Ascending aorta (tissue), 2 donors: ENCODE results near the gene MFSD6. TPM values are rescaled to one million over a fixed set of nuclear protein-coding genes. Genes with fewer than 3 reads are reported as not detected.

ENCODE experiments used
- DNase-seq, 2 donors: peaks; one replicate each; pipeline ENCODE4 v3.0.0-alpha.2; 2019; ENCODE audit warnings: low spot score in 2 of 2
- H3K27ac ChIP-seq, 2 donors: fragments of 200-600 bp; sonication (generic); one replicate each; pipeline ENCODE4 v1.5.1; 2016 to 2017; ENCODE audit warnings: mild to moderate bottlenecking in 1 of 2
- H3K27me3 ChIP-seq: fragments of 200-600 bp; sonication (generic); one replicate; pipeline ENCODE4 v1.5.1; 2017
- H3K36me3 ChIP-seq, 2 donors: fragments of 200-600 bp; sonication (generic); one replicate each; pipeline ENCODE4 v1.5.1; 2016
- H3K4me1 ChIP-seq, 2 donors: fragments of 200-600 bp; sonication (generic); one replicate each; pipeline ENCODE4 v1.5.1; 2016 to 2017; ENCODE audit warnings: mild to moderate bottlenecking in 1 of 2
- H3K4me3 ChIP-seq, 2 donors: fragments of 200-600 bp; sonication (generic); one replicate each; pipeline ENCODE4 v1.5.1; 2016 to 2017; ENCODE audit warnings: mild to moderate bottlenecking in 1 of 2
- H3K9me3 ChIP-seq, 2 donors: fragments of 200-600 bp; sonication (generic); one replicate each; pipeline ENCODE4 v1.5.1; 2016
- intact Hi-C: fragments of 100-400 bp; cut with DNase I; formaldehyde crosslinking; loops from one replicate; pipeline ENCODE4 v1.15.1; 2023
- total RNA-seq: library from RNA; depleted of rRNA; stranded (reverse); fragments of >200 nt; gene quantifications from one replicate; pipeline ENCODE4 v1.1.0, GENCODE V29; 2016
- TF ChIP-seq, protein P1 (sequence below), 3 experiments: fragments of 200-600 bp in 2 of 3; fragments of 450-650 bp in 1 of 3; sonication (generic) in 2 of 3; IDR thresholded peaks; one replicate each; pipeline ENCODE4 v1.5.1; 2016 to 2019; ENCODE audit warnings: antibody characterized with exemption in 3 of 3, mild to moderate bottlenecking in 1 of 3, moderate library complexity in 1 of 3

MFSD6 gene
- total RNA-seq, 1 donor from 2014 or later = 53.2 TPM

GRCh38 chr2:190406805-190407204 is 1.4 kb upstream of the MFSD6 start:
- Histone ChIP-seq H3K27me3 (no peaks in the 10 kb centered on the region), H3K9me3 (no peaks in the 10 kb centered on the region), H3K27ac (no peak overlapping the region), H3K4me3 (no peak overlapping the region), H3K4me1 (peaks cover 0 to 8% of the 10 kb centered on the region in 2 donors), H3K36me3 (no peaks in the 10 kb centered on the region)
- intact Hi-C loops = no loop called here
- TF ChIP-seq, protein P1, sequence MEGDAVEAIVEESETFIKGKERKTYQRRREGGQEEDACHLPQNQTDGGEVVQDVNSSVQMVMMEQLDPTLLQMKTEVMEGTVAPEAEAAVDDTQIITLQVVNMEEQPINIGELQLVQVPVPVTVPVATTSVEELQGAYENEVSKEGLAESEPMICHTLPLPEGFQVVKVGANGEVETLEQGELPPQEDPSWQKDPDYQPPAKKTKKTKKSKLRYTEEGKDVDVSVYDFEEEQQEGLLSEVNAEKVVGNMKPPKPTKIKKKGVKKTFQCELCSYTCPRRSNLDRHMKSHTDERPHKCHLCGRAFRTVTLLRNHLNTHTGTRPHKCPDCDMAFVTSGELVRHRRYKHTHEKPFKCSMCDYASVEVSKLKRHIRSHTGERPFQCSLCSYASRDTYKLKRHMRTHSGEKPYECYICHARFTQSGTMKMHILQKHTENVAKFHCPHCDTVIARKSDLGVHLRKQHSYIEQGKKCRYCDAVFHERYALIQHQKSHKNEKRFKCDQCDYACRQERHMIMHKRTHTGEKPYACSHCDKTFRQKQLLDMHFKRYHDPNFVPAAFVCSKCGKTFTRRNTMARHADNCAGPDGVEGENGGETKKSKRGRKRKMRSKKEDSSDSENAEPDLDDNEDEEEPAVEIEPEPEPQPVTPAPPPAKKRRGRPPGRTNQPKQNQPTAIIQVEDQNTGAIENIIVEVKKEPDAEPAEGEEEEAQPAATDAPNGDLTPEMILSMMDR (IDR thresholded peaks at IDR 0.05) = no peak
- DNase-seq = no peak

GRCh38 chr2:190407246-190407661 is 901 bp upstream of the MFSD6 start:
- Histone ChIP-seq H3K4me3 (peak overlapping the region; percentile 84 to 90), H3K4me1 (peaks cover 0 to 8% of the 10 kb centered on the region in 2 donors), H3K27ac (peak overlapping the region in 1 of 2 donors; percentile 9), H3K9me3 (no peaks in the 10 kb centered on the region), H3K36me3 (no peaks in the 10 kb centered on the region), H3K27me3 (no peaks in the 10 kb centered on the region)
- intact Hi-C loops = no loop called here
- TF ChIP-seq, protein P1 (IDR thresholded peaks at IDR 0.05) = no peak
- no peak for DNase-seq

DNA sequence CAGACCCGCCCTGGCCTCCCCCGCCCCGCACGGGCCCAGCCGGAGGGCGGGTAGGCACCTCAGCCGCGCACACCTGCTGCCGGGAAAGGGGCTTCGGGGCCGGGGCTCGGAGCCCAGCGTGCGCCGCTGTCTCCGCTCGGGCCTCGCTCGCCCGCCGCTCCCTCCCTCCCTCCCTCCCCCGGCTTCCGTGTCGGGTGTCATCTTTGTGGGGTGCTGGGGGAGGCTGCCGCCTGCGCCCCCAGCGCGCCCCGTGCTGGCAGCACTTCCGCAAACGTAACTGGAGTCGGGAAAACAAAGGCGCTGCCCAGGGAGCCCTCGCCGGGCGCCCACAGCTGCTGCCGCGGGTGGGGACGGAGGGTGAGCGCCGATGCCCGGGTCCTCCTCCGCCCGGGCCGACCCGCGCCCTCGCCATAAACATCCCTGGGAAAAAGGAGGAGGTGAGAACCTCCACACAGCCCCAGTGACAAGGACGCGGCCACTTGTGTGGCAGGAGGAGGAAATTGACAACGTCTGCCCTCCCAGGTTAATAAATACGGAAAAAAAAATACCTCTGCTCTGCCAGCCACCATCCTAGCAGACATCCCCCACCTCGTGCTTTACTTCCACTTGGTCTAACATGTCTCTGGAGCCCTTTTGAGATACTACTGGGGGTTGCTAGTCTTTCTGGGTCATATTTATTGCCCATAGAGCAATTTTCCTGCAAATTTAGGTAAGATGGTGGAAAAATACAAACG is 550 bp downstream of the MFSD6 start:
- peaks cover 0 to 8% of the 10 kb centered on the region in 2 donors for H3K4me1 ChIP-seq
- H3K36me3 ChIP-seq = no peaks in the 10 kb centered on the region
- H3K9me3 ChIP-seq = no peaks in the 10 kb centered on the region
- H3K27me3 ChIP-seq = no peaks in the 10 kb centered on the region
- peak overlapping the region; percentile 84 to 90 for H3K4me3 ChIP-seq
- intact Hi-C loops = no loop called here
- TF ChIP-seq, protein P1 (IDR thresholded peaks at IDR 0.05) = peak in 1 of 3 experiments; percentile 10
- peak overlapping the region; percentile 42 to 50 for H3K27ac ChIP-seq
- DNase-seq = peak in 1 of 2 donors; percentile 80

DNA sequence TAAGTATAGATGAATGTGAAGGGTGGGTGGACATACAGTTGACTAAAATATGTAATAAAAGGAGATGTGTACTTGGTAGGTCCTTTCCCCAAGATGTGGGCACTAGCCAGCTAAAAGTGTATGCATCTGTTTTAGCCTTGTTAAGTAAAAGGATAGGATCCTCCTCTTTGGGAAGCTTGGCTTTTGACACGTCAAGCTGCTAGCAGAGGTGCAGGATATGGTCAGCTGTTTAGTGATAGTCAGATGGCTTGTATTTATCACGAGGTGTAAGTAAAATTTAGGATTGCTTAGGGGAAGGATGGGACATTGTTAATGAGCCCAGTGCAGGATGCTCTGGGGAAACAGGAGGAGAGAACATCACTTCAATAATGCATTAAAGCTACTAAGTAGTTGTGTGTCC is 1.5 kb downstream of the MFSD6 start:
- TF ChIP-seq, protein P1 (IDR thresholded peaks at IDR 0.05) = no peak
- peaks cover 0 to 8% of the 10 kb centered on the region in 2 donors for H3K4me1 ChIP-seq
- no peak for DNase-seq
- peak overlapping the region in 1 of 2 donors; percentile 84 for H3K4me3 ChIP-seq
- no peak overlapping the region for H3K27ac ChIP-seq
- H3K36me3 ChIP-seq = no peaks in the 10 kb centered on the region
- no peaks in the 10 kb centered on the region for H3K9me3 ChIP-seq
- H3K27me3 ChIP-seq = no peaks in the 10 kb centered on the region
- intact Hi-C loops = no loop called here

- no peak for DNase-seq
- TF ChIP-seq, protein P1 (IDR thresholded peaks at IDR 0.05) = no peak
- intact Hi-C loops = no loop called here
- no peaks in the 10 kb centered on the region for H3K9me3 ChIP-seq
- peaks cover 0 to 8% of the 10 kb centered on the region in 2 donors for H3K4me1 ChIP-seq
- no peaks in the 10 kb centered on the region for H3K36me3 ChIP-seq
- H3K4me3 ChIP-seq = no peak overlapping the region
- H3K27ac ChIP-seq = no peak overlapping the region
- no peaks in the 10 kb centered on the region for H3K27me3 ChIP-seq
Observed at GRCh38 chr2:190410166-190410565, 2.0 kb downstream of the MFSD6 start.
